Gastroesophageal sphincter (tissue), 4 donors: ENCODE results near the gene ZNF410. TPM values are rescaled to one million over a fixed set of nuclear protein-coding genes. Genes with fewer than 3 reads are reported as not detected.

Experiments used
- ATAC-seq: fragments of 150-250 bp; one replicate; pipeline ENCODE4 v1.9.1; 2016; ENCODE audit warnings: mild to moderate bottlenecking, moderate library complexity
- H3K27ac ChIP-seq, 4 donors: fragments of 200-600 bp; sonication (generic) in 3 of 4; 1 replicate in 3 of 4; 2 replicates in 1 of 4; pipeline ENCODE4 v1.5.1; 2016 to 2019
- H3K27me3 ChIP-seq: fragments of 200-600 bp; sonication (generic); one replicate; pipeline ENCODE4 v1.5.1; 2019
- H3K36me3 ChIP-seq, 2 donors: fragments of 200-600 bp; sonication (generic); one replicate each; pipeline ENCODE4 v1.5.1; 2019; ENCODE audit warnings: control low read depth in 1 of 2
- H3K4me1 ChIP-seq, 3 donors: fragments of 200-600 bp; sonication (generic); 1 replicate in 2 of 3; 2 replicates in 1 of 3; pipeline ENCODE4 v1.5.1; 2016 to 2019; ENCODE audit warnings: control low read depth in 2 of 3
- H3K4me3 ChIP-seq, 2 donors: fragments of 200-600 bp; sonication (generic); one replicate each; pipeline ENCODE4 v1.5.1; 2019; ENCODE audit warnings: mild to moderate bottlenecking in 1 of 2, moderate library complexity in 1 of 2
- H3K9me3 ChIP-seq, 3 donors: fragments of 200-600 bp; sonication (generic); one replicate each; pipeline ENCODE4 v1.5.1; 2017 to 2019; ENCODE audit warnings: control low read depth in 2 of 3
- EP300 ChIP-seq: sonication (generic); formaldehyde crosslinking; IDR thresholded peaks from one replicate; pipeline ENCODE4 v1.6.1; 2017; ENCODE audit warnings: antibody characterized with exemption, mild to moderate bottlenecking
- POLR2A ChIP-seq, 2 donors: fragments of 450-650 bp; IDR thresholded peaks; one replicate each; pipeline ENCODE4 v1.6.1; 2017; ENCODE audit warnings: antibody characterized with exemption in 2 of 2, mild to moderate bottlenecking in 2 of 2, moderate library complexity in 1 of 2
- POLR2AphosphoS5 ChIP-seq: sonication (generic); formaldehyde crosslinking; IDR thresholded peaks from one replicate; pipeline ENCODE4 v1.6.1; 2017; ENCODE audit warnings: antibody characterized with exemption
- WGBS, 2 donors: methylation state at CpG; one replicate each; pipeline ENCODE4 v1.1.5; 2018; ENCODE audit warnings: low coverage in 1 of 2; 5-methylcytosine and 5-hydroxymethylcytosine counted together
- small RNA-seq, 4 donors: library from RNA; depleted of rRNA; stranded (forward); fragments of <200 nt; gene quantifications; one replicate each; pipeline ENCODE3, GENCODE V24; 2016
- total RNA-seq, 4 donors: library from RNA; depleted of rRNA; stranded (reverse); fragments of >200 nt; gene quantifications; one replicate each; pipeline ENCODE4 v1.1.0, GENCODE V29; 2016
- TF ChIP-seq, protein P1 (sequence below), 4 experiments: fragments of 200-600 bp in 2 of 4; fragments of 450-650 bp in 2 of 4; sonication (generic) in 1 of 4; IDR thresholded peaks; one replicate each; pipeline ENCODE4 v1.5.1; 2017 to 2019; ENCODE audit warnings: antibody characterized with exemption in 4 of 4, mild to moderate bottlenecking in 2 of 4, moderate library complexity in 2 of 4

ZNF410 gene
- total RNA-seq, 4 donors from 2014 or later, result 41.7 to 62.3 (median 52.5) TPM

- Histone ChIP-seq H3K27ac (no peak overlapping the region), H3K9me3 (no peaks in the 10 kb centered on the region), H3K4me1 (no peaks in the 10 kb centered on the region), H3K27me3 (no peaks in the 10 kb centered on the region), H3K4me3 (no peak overlapping the region), H3K36me3 (peaks cover 0 to 70% of the 10 kb centered on the region in 2 donors)
- WGBS, 2 donors, result 0 to 86% methylated on average over 1 to 5 of the region's 6 CpGs
- no peak for ATAC-seq
- TF ChIP-seq EP300 (no peak), POLR2AphosphoS5 (no peak), POLR2A (IDR thresholded peaks at IDR 0.05) (no peak)
- TF ChIP-seq, protein P1, sequence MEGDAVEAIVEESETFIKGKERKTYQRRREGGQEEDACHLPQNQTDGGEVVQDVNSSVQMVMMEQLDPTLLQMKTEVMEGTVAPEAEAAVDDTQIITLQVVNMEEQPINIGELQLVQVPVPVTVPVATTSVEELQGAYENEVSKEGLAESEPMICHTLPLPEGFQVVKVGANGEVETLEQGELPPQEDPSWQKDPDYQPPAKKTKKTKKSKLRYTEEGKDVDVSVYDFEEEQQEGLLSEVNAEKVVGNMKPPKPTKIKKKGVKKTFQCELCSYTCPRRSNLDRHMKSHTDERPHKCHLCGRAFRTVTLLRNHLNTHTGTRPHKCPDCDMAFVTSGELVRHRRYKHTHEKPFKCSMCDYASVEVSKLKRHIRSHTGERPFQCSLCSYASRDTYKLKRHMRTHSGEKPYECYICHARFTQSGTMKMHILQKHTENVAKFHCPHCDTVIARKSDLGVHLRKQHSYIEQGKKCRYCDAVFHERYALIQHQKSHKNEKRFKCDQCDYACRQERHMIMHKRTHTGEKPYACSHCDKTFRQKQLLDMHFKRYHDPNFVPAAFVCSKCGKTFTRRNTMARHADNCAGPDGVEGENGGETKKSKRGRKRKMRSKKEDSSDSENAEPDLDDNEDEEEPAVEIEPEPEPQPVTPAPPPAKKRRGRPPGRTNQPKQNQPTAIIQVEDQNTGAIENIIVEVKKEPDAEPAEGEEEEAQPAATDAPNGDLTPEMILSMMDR (IDR thresholded peaks at IDR 0.05), result no peak
Observed at GRCh38 chr14:73976125-73976524, 89.5 kb downstream of the ZNF410 start.

DNA sequence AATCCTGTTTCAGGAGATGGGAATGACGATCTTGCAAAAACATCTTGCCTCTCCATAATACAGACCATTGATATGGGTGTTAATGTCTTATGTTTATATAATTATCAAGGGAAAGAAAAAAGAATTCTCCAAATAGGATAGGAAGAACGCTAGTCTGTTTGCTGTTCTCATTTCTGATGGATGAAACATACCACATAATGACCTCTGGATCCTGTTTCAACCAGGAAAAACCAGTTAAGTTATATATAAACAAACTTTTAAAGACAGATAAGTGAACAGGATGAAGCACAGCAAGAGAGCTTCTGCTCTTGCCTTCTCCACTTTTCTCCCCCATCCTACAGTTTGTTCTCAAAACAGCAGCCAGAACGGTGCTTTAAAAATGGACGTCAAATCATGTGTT lies 91.2 kb downstream of the ZNF410 start:
- Histone ChIP-seq H3K9me3 (no peaks in the 10 kb centered on the region), H3K27ac (no peak overlapping the region), H3K4me1 (no peaks in the 10 kb centered on the region), H3K27me3 (no peaks in the 10 kb centered on the region), H3K36me3 (peaks cover 0 to 64% of the 10 kb centered on the region in 2 donors), H3K4me3 (no peak overlapping the region)
- ATAC-seq, result no peak
- no peak for TF ChIP-seq POLR2AphosphoS5
- TF ChIP-seq POLR2A (IDR thresholded peaks at IDR 0.05), result no peak
- TF ChIP-seq EP300, result no peak
- TF ChIP-seq, protein P1 (IDR thresholded peaks at IDR 0.05), result no peak
- WGBS, 2 donors, result 56 to 82% methylated on average over 1 to 3 of the region's 4 CpGs

Small RNAs within 50 kb of the gene (small RNA-seq; reads per million reads assigned to genes)
- gene AC005520.4 (0 reads per million in 4 donors), gene RF00019 (0 reads per million in 4 donors)

Other genes starting within 250 kb of the ZNF410 start
- 10 to 100 TPM in 2 of 4 donors, 1 to 10 TPM in 2; 8.9 to 18.2 (median 10.4) TPM for gene DNAL1, start 241.9 kb upstream of the ZNF410 start, total RNA-seq
- 10 to 100 TPM; 41.7 to 95.2 (median 47.6) TPM for gene PNMA1, start 172.5 kb upstream of the ZNF410 start, total RNA-seq
- 10 to 100 TPM in 1 of 4 donors, 1 to 10 TPM in 3; 3.3 to 34.6 (median 5.4) TPM for gene PTGR2, start 35.0 kb upstream of the ZNF410 start, total RNA-seq
- 1 to 10 TPM; 3.4 to 6.2 (median 4.0) TPM for gene FAM161B, start 63.2 kb downstream of the ZNF410 start, total RNA-seq
- 10 to 100 TPM; 28.8 to 41.1 (median 39.0) TPM for gene COQ6, start 63.4 kb downstream of the ZNF410 start, total RNA-seq
- 1 to 10 TPM; 5.9 to 7.1 (median 6.4) TPM for gene ENTPD5, start 132.4 kb downstream of the ZNF410 start, total RNA-seq
- gene BBOF1, start 132.5 kb downstream of the ZNF410 start, total RNA-seq, result 10 to 100 TPM in 2 of 4 donors, 1 to 10 TPM in 2; 7.3 to 12.4 (median 10.5) TPM
- gene ALDH6A1, start 197.6 kb downstream of the ZNF410 start, total RNA-seq, result 10 to 100 TPM; 47.9 to 70.5 (median 61.3) TPM
- 10 to 100 TPM in 2 of 4 donors, 1 to 10 TPM in 2; 8.1 to 15.9 (median 9.9) TPM for gene LIN52, start 198.1 kb downstream of the ZNF410 start, total RNA-seq